ENCODE data around the gene FAM24B.

GRCh38 chr10:122847782-122848604, 31.4 kb downstream of the FAM24B start:
- TF ChIP-seq CTCF (IDR thresholded peaks at IDR 0.05; ENCODE audit: extremely low read depth in 1 of 2, insufficient read depth in 1 of 2, low read depth in 1 of 2, low read length in 2 of 2) (no peak), POLR2A (IDR thresholded peaks at IDR 0.05; ENCODE audit: low read depth, low read length) (no peak), EZH2 (IDR thresholded peaks at IDR 0.05; ENCODE audit: borderline replicate concordance, low read depth, low read length, severe bottlenecking) (no peak), JUN (IDR thresholded peaks at IDR 0.05; ENCODE audit: borderline replicate concordance, insufficient read depth, insufficient read length, low read depth) (no peak)
